Measurements from ENCODE around the gene CRYBG2. TPM values are rescaled to one million over a fixed set of nuclear protein-coding genes. Genes with fewer than 3 reads are reported as not detected.

Gene CRYBG2
- total and polyA plus RNA-seq, 2 of the 13 experiments (the other 11 are each of a cell fraction or from before 2014, with no cell fraction given): 1.3 to 2.9 TPM

GRCh38 chr1:26278724-26279455 is 75.0 kb downstream of the CRYBG2 start:
- H3K79me2 ChIP-seq (ENCODE audit: insufficient read depth, low read length): no peaks in the 10 kb centered on the region
- FAIRE-seq (no peak), ATAC-seq (no peak), DNase-seq (ENCODE audit: low spot score) (no peak)
- H3K9ac ChIP-seq (ENCODE audit: insufficient read depth, low read depth, low read length): peak overlapping the region; percentile 69
- no peaks in the 10 kb centered on the region for H4K20me1 ChIP-seq (ENCODE audit: insufficient read depth, low read length)
- H3K27ac ChIP-seq (ENCODE audit: extremely low read length, insufficient read depth, low read length): peak overlapping the region; percentile 51
- in situ Hi-C loops (cut with HindIII; ENCODE audit: extremely low pct_ligation_motif_present, low pct_unique_long_range_greater_than_20kb) (no loop called here), intact Hi-C loops (cut with micrococcal nuclease; ENCODE audit: unreplicated experiment) (no loop called here)
- TSS peak; percentile 65 for BruUV-seq (replicated peaks)
- no peak for TF ChIP-seq ZNF761 (CRISPR knock-in tag; conservative IDR thresholded peaks at IDR 0.05)
- TF ChIP-seq, protein P1, sequence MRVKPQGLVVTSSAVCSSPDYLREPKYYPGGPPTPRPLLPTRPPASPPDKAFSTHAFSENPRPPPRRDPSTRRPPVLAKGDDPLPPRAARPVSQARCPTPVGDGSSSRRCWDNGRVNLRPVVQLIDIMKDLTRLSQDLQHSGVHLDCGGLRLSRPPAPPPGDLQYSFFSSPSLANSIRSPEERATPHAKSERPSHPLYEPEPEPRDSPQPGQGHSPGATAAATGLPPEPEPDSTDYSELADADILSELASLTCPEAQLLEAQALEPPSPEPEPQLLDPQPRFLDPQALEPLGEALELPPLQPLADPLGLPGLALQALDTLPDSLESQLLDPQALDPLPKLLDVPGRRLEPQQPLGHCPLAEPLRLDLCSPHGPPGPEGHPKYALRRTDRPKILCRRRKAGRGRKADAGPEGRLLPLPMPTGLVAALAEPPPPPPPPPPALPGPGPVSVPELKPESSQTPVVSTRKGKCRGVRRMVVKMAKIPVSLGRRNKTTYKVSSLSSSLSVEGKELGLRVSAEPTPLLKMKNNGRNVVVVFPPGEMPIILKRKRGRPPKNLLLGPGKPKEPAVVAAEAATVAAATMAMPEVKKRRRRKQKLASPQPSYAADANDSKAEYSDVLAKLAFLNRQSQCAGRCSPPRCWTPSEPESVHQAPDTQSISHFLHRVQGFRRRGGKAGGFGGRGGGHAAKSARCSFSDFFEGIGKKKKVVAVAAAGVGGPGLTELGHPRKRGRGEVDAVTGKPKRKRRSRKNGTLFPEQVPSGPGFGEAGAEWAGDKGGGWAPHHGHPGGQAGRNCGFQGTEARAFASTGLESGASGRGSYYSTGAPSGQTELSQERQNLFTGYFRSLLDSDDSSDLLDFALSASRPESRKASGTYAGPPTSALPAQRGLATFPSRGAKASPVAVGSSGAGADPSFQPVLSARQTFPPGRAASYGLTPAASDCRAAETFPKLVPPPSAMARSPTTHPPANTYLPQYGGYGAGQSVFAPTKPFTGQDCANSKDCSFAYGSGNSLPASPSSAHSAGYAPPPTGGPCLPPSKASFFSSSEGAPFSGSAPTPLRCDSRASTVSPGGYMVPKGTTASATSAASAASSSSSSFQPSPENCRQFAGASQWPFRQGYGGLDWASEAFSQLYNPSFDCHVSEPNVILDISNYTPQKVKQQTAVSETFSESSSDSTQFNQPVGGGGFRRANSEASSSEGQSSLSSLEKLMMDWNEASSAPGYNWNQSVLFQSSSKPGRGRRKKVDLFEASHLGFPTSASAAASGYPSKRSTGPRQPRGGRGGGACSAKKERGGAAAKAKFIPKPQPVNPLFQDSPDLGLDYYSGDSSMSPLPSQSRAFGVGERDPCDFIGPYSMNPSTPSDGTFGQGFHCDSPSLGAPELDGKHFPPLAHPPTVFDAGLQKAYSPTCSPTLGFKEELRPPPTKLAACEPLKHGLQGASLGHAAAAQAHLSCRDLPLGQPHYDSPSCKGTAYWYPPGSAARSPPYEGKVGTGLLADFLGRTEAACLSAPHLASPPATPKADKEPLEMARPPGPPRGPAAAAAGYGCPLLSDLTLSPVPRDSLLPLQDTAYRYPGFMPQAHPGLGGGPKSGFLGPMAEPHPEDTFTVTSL (CRISPR knock-in tag; IDR thresholded peaks at IDR 0.05; ENCODE audit: borderline replicate concordance): no peak
- no peak for TF ChIP-seq ZNF775 (CRISPR knock-in tag; IDR thresholded peaks at IDR 0.05; ENCODE audit: borderline replicate concordance)
- 0 out of 2 replicates have a peak, but pooled peaks have one; percentile 4 for TF ChIP-seq MED1 (CRISPR knock-in tag; IDR thresholded peaks at IDR 0.05)
- peak overlapping the region; percentile 61 to 78 (median 68); a peak in 5 of 6 replicates for H3K4me3 ChIP-seq (replicated peaks in 1 of 3; ENCODE audit: insufficient read depth in 1 of 3, low read depth in 2 of 3, low read length in 3 of 3)
- peak overlapping the region; percentile 85 for H3K4me2 ChIP-seq (ENCODE audit: low read depth, low read length)
- ChIA-PET POLR2A (interaction anchor here (0.7 to 2.9 kb wide), 7 partner anchors 44 to 153 kb away, joined by 3 to 13 read pairs (median 5); partner anchors contain the start of genes CEP85, CRYBG2 and DHDDS), CTCF (ENCODE audit: low intra/inter-chr PET ratio, low total read pairs) (no interaction called here)
- H2AFZ ChIP-seq (ENCODE audit: low read length): no peak overlapping the region
- H3K4me1 ChIP-seq (ENCODE audit: insufficient read depth, low read length): peaks cover 39% of the 10 kb centered on the region
- H3K9me3 ChIP-seq (ENCODE audit: low read length): no peaks in the 10 kb centered on the region
- no peaks in the 10 kb centered on the region for H3K27me3 ChIP-seq (ENCODE audit: control insufficient read depth in 1 of 2, insufficient read depth in 2 of 2, low read length in 2 of 2)
- WGBS (ENCODE audit: low lambda C conversion rate): 89% methylated on average over 7 of the region's 9 CpGs
- H3K36me3 ChIP-seq (replicated peaks in 1 of 2; ENCODE audit: control insufficient read depth in 1 of 2, insufficient read depth in 2 of 2, low read length in 2 of 2): peaks cover 14 to 39% of the 10 kb centered on the region in 2 experiments
